ENCODE measurements around the gene SUMO2. TPM values are rescaled to one million over a fixed set of nuclear protein-coding genes. Genes with fewer than 3 reads are reported as not detected.

SUMO2 gene
- total and polyA plus RNA-seq, 2 of the 8 experiments (the other 6 are each of a cell fraction or from before 2014, with no cell fraction given) = 184 to 779 TPM

GRCh38 chr17:75178453-75178852 is 4.3 kb downstream of the SUMO2 start:
- Histone ChIP-seq H4K91ac (replicated peaks; ENCODE audit: insufficient read length, low read length) (no peak overlapping the region), H2AFZ (ENCODE audit: low read length) (no peak overlapping the region), H2BK5ac (ENCODE audit: low read depth, low read length) (no peak overlapping the region), H2BK120ac (replicated peaks; ENCODE audit: low read depth, low read length) (no peak overlapping the region), H3K79me2 (ENCODE audit: control insufficient read depth in 1 of 2, insufficient read depth in 2 of 2, low read length in 2 of 2) (peaks cover 34 to 89% of the 10 kb centered on the region in 2 experiments), H4K8ac (ENCODE audit: extremely low read depth, insufficient read depth, low read length) (no peak overlapping the region), H3K27me3 (replicated peaks in 1 of 4; ENCODE audit: control insufficient read depth in 3 of 4, extremely low read depth in 1 of 4, insufficient read depth in 3 of 4, low read length in 3 of 4) (no peaks in the 10 kb centered on the region), H3K36me3 (ENCODE audit: control insufficient read depth in 2 of 4, insufficient read depth in 4 of 4, low read length in 3 of 4) (peaks cover 18 to 73% (median 38%) of the 10 kb centered on the region in 4 experiments; a peak in 7 of 8 replicates), H3K23me2 (ENCODE audit: low read depth, low read length) (peaks cover 2% of the 10 kb centered on the region; the same call in 1 of the 2 replicates), H3K79me1 (ENCODE audit: low read depth, low read length) (no peaks in the 10 kb centered on the region; the same call in 1 of the 2 replicates), H3K14ac (ENCODE audit: insufficient read length) (no peak overlapping the region), H3K27ac (ENCODE audit: low read depth, low read length) (no peak overlapping the region), H3K4me3 (ENCODE audit: extremely low read depth in 1 of 4, insufficient read depth in 2 of 4, low read depth in 3 of 4, low read length in 4 of 4) (no peak overlapping the region), H4K5ac (ENCODE audit: insufficient read length, low read depth, low read length) (no peak overlapping the region), H3K56ac (replicated peaks; ENCODE audit: insufficient read length, low read depth, low read length) (no peak overlapping the region), H3K9ac (replicated peaks in 1 of 4; ENCODE audit: extremely low read depth in 1 of 4, low read depth in 3 of 4, low read length in 3 of 4) (no peak overlapping the region), H3K18ac (ENCODE audit: extremely low read depth, low read length) (no peak overlapping the region), H2BK12ac (ENCODE audit: low read depth, low read length) (no peak overlapping the region), H3K4me1 (replicated peaks in 1 of 4; ENCODE audit: control insufficient read depth in 3 of 4, insufficient read depth in 4 of 4, low read length in 3 of 4) (peaks cover 0 to 5% (median under 1%) of the 10 kb centered on the region in 4 experiments; a peak in 4 of 7 replicates), H3K4ac (replicated peaks; ENCODE audit: insufficient read length, low read depth, low read length) (no peak overlapping the region), H4K20me1 (replicated peaks in 1 of 2; ENCODE audit: control insufficient read depth in 1 of 2, insufficient read depth in 2 of 2, low read length in 2 of 2) (peaks cover 16 to 19% of the 10 kb centered on the region in 2 experiments), H3K9me3 (ENCODE audit: insufficient read depth in 2 of 2, low read depth in 1 of 2, low read length in 1 of 2) (no peaks in the 10 kb centered on the region), H2AK5ac (ENCODE audit: low read depth, low read length) (no peak overlapping the region), H3K4me2 (ENCODE audit: insufficient read depth in 1 of 2, low read depth in 2 of 2, low read length in 2 of 2) (no peak overlapping the region), H2BK15ac (ENCODE audit: low read length) (no peak overlapping the region), H3K23ac (ENCODE audit: insufficient read length) (no peak overlapping the region), H2BK20ac (ENCODE audit: low read length) (no peak overlapping the region)
- CTCF ChIA-PET (ENCODE audit: partially characterized antibody) = interaction anchor here (0.6 to 0.7 kb wide), 2 partner anchors 61 to 97 kb away, joined by 4 read pairs; no protein-coding TSS in a partner anchor
- no peak for TF ChIP-seq TCF12 (IDR thresholded peaks at IDR 0.05; ENCODE audit: low read depth, low read length)
- TF ChIP-seq POLR2A (IDR thresholded peaks at IDR 0.05; ENCODE audit: control extremely low read depth in 1 of 2, low read depth in 2 of 2, low read length in 2 of 2) = 0 out of 3 replicates have a peak, but pooled peaks of 1 of the 2 experiments have one; percentile 23
- no peak for TF ChIP-seq HDAC2 (IDR thresholded peaks at IDR 0.05; ENCODE audit: borderline replicate concordance in 1 of 2, low read depth in 2 of 2, low read length in 2 of 2)
- TF ChIP-seq POLR2AphosphoS5 (IDR thresholded peaks at IDR 0.05; ENCODE audit: low read depth, low read length) = peak; percentile 55; the same call in 1 of the 2 replicates
- POLR2A ChIA-PET (ENCODE audit: partially characterized antibody) = interaction anchor here (0.6 to 14.7 kb wide), 9 partner anchors 8 to 222 kb away, joined by 3 to 213 read pairs (median 4); partner anchors contain the start of gene JPT1
- DNase-seq (ENCODE audit: low read depth in 1 of 2, low spot score in 2 of 2) = no peak
- FAIRE-seq = no peak
- 95% methylated on average over 4 of the region's 6 CpGs; no CpG with 5 or more reads in 1 of the 2 experiments for WGBS, 2 experiments (ENCODE audit: extremely low coverage in 1 of 2, insufficient coverage in 1 of 2, insufficient read length in 1 of 2, insufficient replicate concordance in 2 of 2, low coverage in 1 of 2, low lambda C conversion rate in 2 of 2, missing lambda C conversion rate in 1 of 2)

Data from H1 (cell line).